Smooth muscle cell (in vitro differentiated cells): ENCODE results near the gene LCE1D. TPM values are rescaled to one million over a fixed set of nuclear protein-coding genes. Genes with fewer than 3 reads are reported as not detected.

Experiments
- DNase-seq: peaks from one replicate; lab custom pipeline; 2025; ENCODE audit not compliant: unreplicated experiment; lab: John Stamatoyannopoulos, UW
- H2AFZ ChIP-seq: fragments of 200-600 bp; sonication (generic); 2 replicates; pipeline ENCODE4 v1.6.0; 2016; ENCODE audit warnings: antibody characterized with exemption, low read depth, mild to moderate bottlenecking
- H3F3A ChIP-seq: fragments of 200-600 bp; sonication (generic); 2 replicates; pipeline ENCODE4 v1.6.0; 2017; ENCODE audit warnings: antibody characterized with exemption, low read depth
- H3K27ac ChIP-seq: fragments of 200-600 bp; sonication (generic); 2 replicates; pipeline ENCODE4 v1.5.1; 2016; ENCODE audit warnings: low read depth, mild to moderate bottlenecking
- H3K27me3 ChIP-seq: fragments of 200-600 bp; sonication (generic); 2 replicates; pipeline ENCODE4 v1.6.1; 2016; ENCODE audit warnings: low read depth, mild to moderate bottlenecking
- H3K36me3 ChIP-seq: fragments of 200-600 bp; sonication (generic); 2 replicates; pipeline ENCODE4 v1.5.1; 2016; ENCODE audit warnings: low read depth
- H3K4me1 ChIP-seq: fragments of 200-600 bp; sonication (generic); 2 replicates; pipeline ENCODE4 v1.5.1; 2016; ENCODE audit warnings: low read depth
- H3K4me2 ChIP-seq: fragments of 200-600 bp; sonication (generic); 2 replicates; pipeline ENCODE4 v1.6.0; 2016; ENCODE audit warnings: mild to moderate bottlenecking
- H3K4me3 ChIP-seq: fragments of 200-600 bp; sonication (generic); 2 replicates; pipeline ENCODE4 v1.5.1; 2016; ENCODE audit warnings: mild to moderate bottlenecking
- H3K79me2 ChIP-seq: fragments of 200-600 bp; sonication (generic); 2 replicates; pipeline ENCODE4 v1.6.0; 2016; ENCODE audit warnings: low read depth, mild to moderate bottlenecking
- H3K9ac ChIP-seq: fragments of 200-600 bp; sonication (generic); 2 replicates; pipeline ENCODE4 v1.6.0; 2016; ENCODE audit warnings: low read depth
- H3K9me3 ChIP-seq: fragments of 200-600 bp; sonication (generic); replicated peaks from 2 replicates; pipeline ENCODE4 v1.5.1; 2016; ENCODE audit warnings: low read depth
- H4K20me1 ChIP-seq: fragments of 200-600 bp; sonication (generic); 2 replicates; pipeline ENCODE4 v1.6.0; 2016; ENCODE audit warnings: low read depth
- WGBS: methylation state at CpG from one replicate; pipeline ENCODE4 v1.1.7; 2016; ENCODE audit warnings: low lambda C conversion rate; 5-methylcytosine and 5-hydroxymethylcytosine counted together
- polyA plus RNA-seq: library from polyadenylated mRNA; unstranded; fragments of >200 nt; fragmentation: Nextera tagmentation; extraction: Ambion mirVana; gene quantifications from 2 replicates; pipeline ENCODE4 v1.2.1, GENCODE V29; 2016
- total RNA-seq: library from RNA; depleted of rRNA; stranded (reverse); fragments of >200 nt; gene quantifications from 2 replicates; pipeline ENCODE4 v1.2.3, GENCODE V29; 2014
- TF ChIP-seq, protein P1 (sequence below): fragments of 200-600 bp; sonication (generic); IDR thresholded peaks from 2 replicates; pipeline ENCODE4 v1.5.1; 2017; ENCODE audit warnings: borderline replicate concordance, mild to moderate bottlenecking, antibody characterized with exemption; ENCODE audit not compliant: insufficient read depth, poor library complexity, severe bottlenecking

Gene LCE1D
- total and polyA plus RNA-seq, 2 experiments from 2014 or later, result not detected

DNA sequence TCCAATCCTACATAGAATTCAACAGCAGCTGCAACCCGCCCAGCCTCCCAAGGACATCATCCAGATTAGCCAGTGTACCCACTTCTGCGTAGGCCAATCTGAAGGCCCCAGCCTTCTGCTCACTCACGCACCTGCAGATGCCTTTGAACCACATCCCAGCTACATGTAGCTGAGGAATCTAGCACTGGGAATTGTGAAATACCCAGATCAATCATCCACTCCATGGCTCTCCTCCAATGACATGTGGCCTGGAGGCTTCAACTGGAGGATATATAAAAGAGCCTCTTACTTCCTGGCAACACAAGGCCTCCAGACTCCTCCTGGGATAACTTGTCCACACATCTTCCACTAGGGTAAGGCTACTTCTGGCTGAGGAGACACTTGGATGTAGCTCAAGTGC lies 46.0 kb downstream of the LCE1D start, which contains the start of gene LCE6A:
Gene LCE6A, plus strand, starts transcription at position 301 of the 400 bp plus-strand sequence. CDS start 665 bp downstream, outside the sequence.
- WGBS, result 73% methylated on average over 3 of the region's 3 CpGs
- no peak for DNase-seq
- no peaks in the 10 kb centered on the region for H3K36me3 ChIP-seq
- H3K9ac ChIP-seq, result no peak within 1 kb of the TSS
- H3F3A ChIP-seq, result no peaks in the 10 kb centered on the region
- no peaks in the 10 kb centered on the region for H3K79me2 ChIP-seq
- H3K4me2 ChIP-seq, result no peak within 1 kb of the TSS
- H4K20me1 ChIP-seq, result no peaks in the 10 kb centered on the region
- H3K27ac ChIP-seq, result no peak within 1 kb of the TSS
- no peaks in the 10 kb centered on the region for H3K27me3 ChIP-seq
- no peaks in the 10 kb centered on the region for H3K4me1 ChIP-seq
- TF ChIP-seq, protein P1, sequence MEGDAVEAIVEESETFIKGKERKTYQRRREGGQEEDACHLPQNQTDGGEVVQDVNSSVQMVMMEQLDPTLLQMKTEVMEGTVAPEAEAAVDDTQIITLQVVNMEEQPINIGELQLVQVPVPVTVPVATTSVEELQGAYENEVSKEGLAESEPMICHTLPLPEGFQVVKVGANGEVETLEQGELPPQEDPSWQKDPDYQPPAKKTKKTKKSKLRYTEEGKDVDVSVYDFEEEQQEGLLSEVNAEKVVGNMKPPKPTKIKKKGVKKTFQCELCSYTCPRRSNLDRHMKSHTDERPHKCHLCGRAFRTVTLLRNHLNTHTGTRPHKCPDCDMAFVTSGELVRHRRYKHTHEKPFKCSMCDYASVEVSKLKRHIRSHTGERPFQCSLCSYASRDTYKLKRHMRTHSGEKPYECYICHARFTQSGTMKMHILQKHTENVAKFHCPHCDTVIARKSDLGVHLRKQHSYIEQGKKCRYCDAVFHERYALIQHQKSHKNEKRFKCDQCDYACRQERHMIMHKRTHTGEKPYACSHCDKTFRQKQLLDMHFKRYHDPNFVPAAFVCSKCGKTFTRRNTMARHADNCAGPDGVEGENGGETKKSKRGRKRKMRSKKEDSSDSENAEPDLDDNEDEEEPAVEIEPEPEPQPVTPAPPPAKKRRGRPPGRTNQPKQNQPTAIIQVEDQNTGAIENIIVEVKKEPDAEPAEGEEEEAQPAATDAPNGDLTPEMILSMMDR, result no peak
- no peak within 1 kb of the TSS for H3K4me3 ChIP-seq
- H3K9me3 ChIP-seq, result peaks cover 4% of the 10 kb centered on the region
- H2AFZ ChIP-seq, result no peak within 1 kb of the TSS

Other genes with a start within 250 kb of the LCE1D start
- gene LCE3E, start 229.9 kb upstream of the LCE1D start, total RNA-seq, result not detected in 2 replicates
- gene LCE3E, start 229.9 kb upstream of the LCE1D start, polyA plus RNA-seq, result not detected in 2 replicates
- gene LCE3D, start 216.2 kb upstream of the LCE1D start, total RNA-seq, result not detected in 2 replicates
- not detected in 2 replicates for gene LCE3D, start 216.2 kb upstream of the LCE1D start, polyA plus RNA-seq
- not detected in 2 replicates for gene LCE3C, start 196.5 kb upstream of the LCE1D start, total RNA-seq
- gene LCE3C, start 196.5 kb upstream of the LCE1D start, polyA plus RNA-seq, result not detected in 2 replicates
- not detected in 2 replicates for gene LCE3B, start 182.9 kb upstream of the LCE1D start, total RNA-seq
- gene LCE3B, start 182.9 kb upstream of the LCE1D start, polyA plus RNA-seq, result not detected in 2 replicates
- gene LCE3A, start 173.6 kb upstream of the LCE1D start, total RNA-seq, result not detected in 2 replicates
- not detected in 2 replicates for gene LCE3A, start 173.6 kb upstream of the LCE1D start, polyA plus RNA-seq
- gene LCE2D, start 133.3 kb upstream of the LCE1D start, total RNA-seq, result not detected in 2 replicates
- not detected in 2 replicates for gene LCE2D, start 133.3 kb upstream of the LCE1D start, polyA plus RNA-seq
- not detected in 2 replicates for gene LCE2C, start 121.4 kb upstream of the LCE1D start, total RNA-seq
- not detected in 2 replicates for gene LCE2C, start 121.4 kb upstream of the LCE1D start, polyA plus RNA-seq
- gene LCE2B, start 110.6 kb upstream of the LCE1D start, total RNA-seq, result not detected in 2 replicates
- not detected in 2 replicates for gene LCE2B, start 110.6 kb upstream of the LCE1D start, polyA plus RNA-seq
- not detected in 2 replicates for gene LCE2A, start 98.4 kb upstream of the LCE1D start, total RNA-seq
- gene LCE2A, start 98.4 kb upstream of the LCE1D start, polyA plus RNA-seq, result not detected in 2 replicates
- not detected in 2 replicates for gene LCE4A, start 88.6 kb upstream of the LCE1D start, total RNA-seq
- not detected in 2 replicates for gene LCE4A, start 88.6 kb upstream of the LCE1D start, polyA plus RNA-seq
- not detected in 2 replicates for gene KPRP, start 38.7 kb upstream of the LCE1D start, total RNA-seq
- gene KPRP, start 38.7 kb upstream of the LCE1D start, polyA plus RNA-seq, result not detected in 2 replicates
- not detected in 2 replicates for gene LCE1F, start 21.6 kb upstream of the LCE1D start, total RNA-seq
- gene LCE1F, start 21.6 kb upstream of the LCE1D start, polyA plus RNA-seq, result not detected in 2 replicates
- not detected in 2 replicates for gene LCE1E, start 10.5 kb upstream of the LCE1D start, total RNA-seq
- gene LCE1E, start 10.5 kb upstream of the LCE1D start, polyA plus RNA-seq, result not detected in 2 replicates
- not detected in 2 replicates for gene LCE1C, start 9.9 kb downstream of the LCE1D start, total RNA-seq
- gene LCE1C, start 9.9 kb downstream of the LCE1D start, polyA plus RNA-seq, result not detected in 2 replicates
- gene LCE1B, start 15.2 kb downstream of the LCE1D start, total RNA-seq, result not detected in 2 replicates
- not detected in 2 replicates for gene LCE1B, start 15.2 kb downstream of the LCE1D start, polyA plus RNA-seq
- not detected in 2 replicates for gene LCE1A, start 30.8 kb downstream of the LCE1D start, total RNA-seq
- gene LCE1A, start 30.8 kb downstream of the LCE1D start, polyA plus RNA-seq, result not detected in 2 replicates
- not detected in 2 replicates for gene LCE6A, start 46.1 kb downstream of the LCE1D start, total RNA-seq
- gene LCE6A, start 46.1 kb downstream of the LCE1D start, polyA plus RNA-seq, result not detected in 2 replicates
- not detected in 2 replicates for gene LCE7A, start 63.3 kb downstream of the LCE1D start, total RNA-seq
- gene LCE7A, start 63.3 kb downstream of the LCE1D start, polyA plus RNA-seq, result not detected in 2 replicates
- not detected in 2 replicates for gene SMCP, start 81.6 kb downstream of the LCE1D start, total RNA-seq
- not detected in 2 replicates for gene SMCP, start 81.6 kb downstream of the LCE1D start, polyA plus RNA-seq
- gene IVL, start 111.8 kb downstream of the LCE1D start, total RNA-seq, result 0.67 and 0.94 TPM in 2 replicates
- 0.45 and 0.47 TPM in 2 replicates for gene IVL, start 111.8 kb downstream of the LCE1D start, polyA plus RNA-seq
- gene SPRR5, start 150.5 kb downstream of the LCE1D start, total RNA-seq, result 3.2 TPM in 1 of 2 replicates, not detected in the other
- gene SPRR5, start 150.5 kb downstream of the LCE1D start, polyA plus RNA-seq, result 0.22 TPM in 1 of 2 replicates, not detected in the other
- gene SPRR4, start 173.9 kb downstream of the LCE1D start, total RNA-seq, result 5.9 TPM in 1 of 2 replicates, not detected in the other
- 0.43 TPM in 1 of 2 replicates, not detected in the other for gene SPRR4, start 173.9 kb downstream of the LCE1D start, polyA plus RNA-seq
- not detected in 2 replicates for gene SPRR1A, start 187.4 kb downstream of the LCE1D start, total RNA-seq
- gene SPRR1A, start 187.4 kb downstream of the LCE1D start, polyA plus RNA-seq, result 14.9 and 18.0 TPM in 2 replicates
- gene SPRR3, start 205.0 kb downstream of the LCE1D start, total RNA-seq, result 55.2 and 107 TPM in 2 replicates
- 15.3 and 24.9 TPM in 2 replicates for gene SPRR3, start 205.0 kb downstream of the LCE1D start, polyA plus RNA-seq
- gene SPRR1B, start 234.5 kb downstream of the LCE1D start, total RNA-seq, result 23.8 and 46.5 TPM in 2 replicates
- gene SPRR1B, start 234.5 kb downstream of the LCE1D start, polyA plus RNA-seq, result 38.0 and 82.8 TPM in 2 replicates
- gene SPRR2D, start 244.4 kb downstream of the LCE1D start, total RNA-seq, result 8.8 and 12.4 TPM in 2 replicates
- 8.1 and 16.9 TPM in 2 replicates for gene SPRR2D, start 244.4 kb downstream of the LCE1D start, polyA plus RNA-seq